GM18508 (cell line): Measurements from ENCODE around the gene TMEM130.
"Not testable (repeated sequence)": the region's sequence is repeated elsewhere in the genome, so short reads cannot be mapped to it uniquely, and the experiment has no call there.

Experiments
- ATAC-seq: cut with Tn5 transposase; IDR thresholded peaks from one replicate; pipeline ENCODE4 v1.9.1; 2021; ENCODE audit warnings: moderate number of reproducible peaks; ENCODE audit not compliant: insufficient read depth, unreplicated experiment

TMEM130 gene

DNA sequence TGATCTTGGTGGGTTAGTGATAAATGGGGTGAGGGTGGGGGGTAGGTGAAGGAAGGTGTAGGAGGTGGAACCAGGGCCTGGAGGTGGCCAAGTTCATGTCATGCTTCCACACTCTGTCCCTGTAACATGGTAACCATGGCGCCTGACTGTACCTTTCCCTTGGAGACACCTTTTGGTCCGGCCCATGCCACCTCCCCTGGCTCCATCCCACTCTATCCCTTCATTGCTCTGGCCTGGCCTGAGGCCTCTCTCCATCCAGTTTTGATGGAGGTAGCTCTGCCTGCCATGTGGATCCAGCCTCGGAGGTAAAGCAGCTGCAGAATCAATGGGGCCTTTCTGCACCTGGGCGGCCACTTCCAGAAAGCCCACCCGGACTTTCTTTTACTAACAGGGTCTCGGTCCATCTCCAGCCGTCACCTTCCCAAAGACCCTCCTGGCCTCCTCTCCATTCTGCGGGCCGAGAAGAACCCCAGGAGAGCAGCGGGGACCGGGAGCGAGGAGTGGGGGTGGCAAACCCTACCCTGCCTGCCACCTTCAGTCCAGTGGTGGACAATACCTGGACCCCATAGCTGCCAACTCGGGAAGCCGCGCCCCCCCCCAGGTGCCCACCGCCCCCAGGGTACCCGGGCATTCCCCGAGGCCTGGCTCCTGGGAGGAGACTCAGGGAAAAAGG lies 8.0 kb upstream of the TMEM130 start:
- no peak for ATAC-seq

DNA sequence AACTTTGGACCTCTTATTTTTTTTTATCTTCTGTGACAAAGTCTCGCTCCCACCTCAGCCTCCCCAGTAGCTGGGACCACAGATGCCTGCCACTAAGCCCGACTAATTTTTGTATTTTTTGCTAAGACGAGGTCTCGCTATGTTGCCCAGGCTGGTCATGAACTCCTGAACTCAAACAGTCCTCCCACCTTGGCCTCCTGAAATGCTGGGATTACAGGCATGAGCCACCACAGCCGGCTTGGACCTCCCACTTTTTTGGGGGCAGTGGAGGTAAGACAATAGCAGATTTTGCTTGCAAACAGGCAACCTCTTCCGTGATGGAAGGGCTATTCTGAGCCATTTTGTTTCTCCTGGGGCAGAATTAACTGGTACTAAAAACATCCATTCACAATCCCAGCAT lies 7.3 kb upstream of the TMEM130 start:
- no peak for ATAC-seq

DNA sequence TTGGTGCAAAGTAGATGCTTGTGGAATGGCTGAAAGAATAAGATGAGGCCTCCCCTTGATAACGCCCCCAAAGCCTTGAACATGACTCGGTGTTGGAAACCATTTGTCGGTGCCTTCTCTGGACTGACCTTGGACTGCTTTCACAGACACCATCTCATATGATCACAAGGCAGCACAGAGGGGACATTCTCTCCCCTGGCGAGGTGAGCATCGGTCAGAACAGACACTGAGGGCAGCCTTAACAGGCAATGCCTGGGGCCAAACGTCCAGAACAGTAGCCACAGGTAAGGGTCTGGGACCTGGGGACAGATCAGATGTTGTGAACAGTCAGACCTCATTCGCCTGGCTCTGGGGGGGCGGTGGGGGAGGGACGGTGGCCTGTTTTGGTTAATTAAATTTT lies 5.7 kb upstream of the TMEM130 start:
- no peak for ATAC-seq

DNA sequence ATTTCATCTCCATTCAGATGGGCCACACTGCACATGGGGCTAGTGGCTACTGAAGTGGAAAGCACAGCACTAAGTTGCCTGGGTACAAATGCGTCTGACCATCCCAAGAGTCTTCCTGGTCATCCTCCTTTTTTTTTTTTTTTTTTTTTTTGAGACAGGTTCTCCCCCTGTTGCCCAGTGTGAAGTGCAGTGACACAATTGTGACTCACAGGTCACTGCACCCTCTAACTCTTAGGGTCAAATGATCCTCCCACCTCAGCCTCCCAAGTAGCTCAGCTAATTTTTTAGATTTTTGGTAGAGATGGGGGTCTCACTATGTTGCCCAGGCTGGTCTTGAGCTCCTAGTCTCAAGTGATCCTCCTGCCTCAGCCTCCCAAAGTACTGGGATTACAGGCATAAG lies 5.1 kb upstream of the TMEM130 start:
- no peak for ATAC-seq

DNA sequence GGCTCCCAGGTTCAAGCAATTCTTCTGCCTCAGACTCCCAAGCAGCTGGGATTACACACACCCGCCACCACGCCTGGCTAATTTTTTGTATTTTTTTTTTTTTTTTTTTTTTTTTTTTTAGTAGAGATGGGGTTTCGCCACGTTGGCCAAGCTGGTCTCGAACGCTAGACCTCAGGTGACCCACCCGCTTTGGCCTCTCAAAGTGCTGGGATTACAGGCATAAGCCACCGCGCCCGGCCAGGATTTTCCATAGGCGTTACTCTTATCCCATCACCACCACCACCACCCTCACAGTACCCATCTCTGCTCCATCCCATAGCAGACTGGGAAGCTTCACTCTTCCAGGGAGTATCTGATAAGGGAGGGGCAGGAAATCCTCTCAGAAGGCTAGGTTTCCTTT lies 3.8 kb upstream of the TMEM130 start:
- ATAC-seq: not testable (repeated sequence)

DNA sequence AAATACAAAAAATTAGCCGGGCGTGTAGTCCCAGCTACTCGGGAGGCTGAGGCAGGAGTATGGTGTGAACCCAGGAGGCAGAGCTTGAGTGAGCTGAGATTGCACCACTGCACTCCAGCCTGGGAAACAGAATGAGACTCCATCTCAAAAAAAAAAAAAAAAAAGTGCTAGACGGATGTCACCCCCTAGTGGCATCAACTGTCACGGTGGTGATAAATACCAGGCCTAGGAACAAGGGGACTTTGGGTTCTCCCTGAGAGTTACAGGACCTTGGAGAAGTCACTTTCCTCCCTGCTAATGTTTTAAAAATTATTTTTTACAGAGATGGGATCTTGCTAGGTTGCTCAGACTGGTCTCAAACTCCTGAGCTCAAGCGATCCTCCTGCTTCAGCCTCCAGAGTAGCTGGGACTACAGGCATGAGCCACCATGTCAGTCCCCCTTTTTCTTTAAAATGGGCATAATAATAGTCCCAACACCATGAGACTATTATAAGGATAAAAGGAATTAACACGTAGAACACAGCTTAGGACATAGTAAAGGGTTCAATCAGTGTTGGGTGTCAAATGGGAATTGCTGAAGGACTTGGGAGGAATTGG lies 2.6 kb upstream of the TMEM130 start:
- ATAC-seq: no peak

DNA sequence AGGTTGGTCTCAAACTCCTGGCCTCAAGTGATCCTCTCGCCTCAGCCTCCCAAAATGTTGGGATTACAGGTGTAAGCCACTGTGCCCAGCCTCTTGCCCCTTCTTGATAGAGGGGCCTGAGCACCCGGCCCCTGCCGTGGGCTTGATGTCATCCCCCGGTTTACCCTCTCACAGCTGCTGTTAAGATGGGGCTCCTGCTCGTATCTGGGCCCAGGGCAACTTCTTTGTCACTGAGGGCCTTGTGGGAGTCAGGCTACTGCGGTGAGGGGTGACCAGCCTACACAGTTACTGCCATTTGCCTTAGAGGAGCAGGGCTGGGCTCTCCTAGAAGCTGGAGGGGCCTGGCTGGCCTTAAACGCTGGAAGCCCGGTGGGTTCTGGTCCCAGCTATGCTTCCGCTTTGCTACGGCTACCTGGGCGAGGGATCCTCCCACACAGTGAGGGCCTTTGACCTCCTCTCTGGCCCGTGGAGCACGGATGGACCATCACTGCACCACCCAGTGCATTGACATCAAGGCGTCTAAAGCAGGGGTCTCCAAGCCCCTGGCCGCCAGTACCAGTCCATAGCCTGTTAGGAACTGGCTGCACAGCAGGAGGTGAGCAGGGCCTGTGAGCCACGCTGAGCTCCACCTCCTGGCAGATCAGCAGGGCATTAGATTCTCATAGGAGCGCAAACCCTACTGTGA lies 1.1 kb upstream of the TMEM130 start:
- no peak for ATAC-seq

DNA sequence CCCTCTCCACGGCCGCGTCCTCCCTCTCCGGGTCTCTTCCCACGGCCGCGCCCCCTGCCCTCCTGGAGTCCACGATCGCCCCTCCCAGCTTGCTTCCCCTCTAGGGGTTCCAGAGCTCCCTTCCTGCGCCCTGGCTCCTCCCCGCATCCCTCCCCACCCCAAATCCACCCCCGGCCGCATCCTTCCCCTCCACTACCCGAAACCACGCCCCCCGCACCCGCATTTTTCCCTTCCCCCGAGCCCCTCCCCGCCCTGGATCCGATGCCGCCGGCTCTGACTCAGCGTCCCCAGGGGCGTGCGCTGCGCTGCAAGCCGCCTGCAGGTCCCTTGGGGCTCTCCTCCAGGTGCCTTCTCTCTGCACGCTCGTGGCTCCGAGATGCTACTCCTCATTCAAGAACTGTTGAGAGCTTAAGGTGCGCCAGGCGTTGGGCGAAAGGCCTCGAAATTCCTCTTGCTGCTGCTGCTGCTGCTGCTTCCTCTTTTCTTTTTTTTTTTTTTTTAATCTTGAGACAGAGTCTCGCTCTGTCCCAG lies 372 bp upstream of the TMEM130 start:
- ATAC-seq: no peak

DNA sequence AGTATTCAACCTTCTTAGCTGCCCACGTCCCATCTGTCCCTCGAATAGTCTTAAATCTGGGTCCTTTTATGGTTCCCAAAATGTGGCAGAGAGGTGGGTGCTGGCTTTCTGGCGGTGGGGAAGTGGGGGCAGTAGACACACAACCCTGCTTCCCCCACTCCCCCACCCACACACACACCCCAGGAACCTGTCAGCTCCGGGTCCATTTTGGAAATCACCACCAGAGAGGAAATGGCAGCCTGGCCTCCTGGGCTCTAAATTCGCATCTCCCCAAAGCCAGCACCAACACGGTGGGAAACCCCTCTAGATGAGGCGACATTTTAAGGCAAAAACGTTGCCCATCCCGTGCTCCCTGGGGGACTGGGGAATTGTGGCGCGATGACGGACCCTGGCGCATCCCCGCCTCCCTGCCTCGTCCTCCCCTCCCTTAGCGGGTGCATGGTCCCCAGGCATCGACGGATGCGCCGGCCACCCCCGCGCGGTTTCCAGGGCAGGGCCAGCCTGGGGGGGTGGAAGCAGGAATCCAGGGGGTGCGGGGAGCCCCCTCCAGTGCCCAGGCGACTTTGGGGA lies 702 bp downstream of the TMEM130 start:
- ATAC-seq: no peak

DNA sequence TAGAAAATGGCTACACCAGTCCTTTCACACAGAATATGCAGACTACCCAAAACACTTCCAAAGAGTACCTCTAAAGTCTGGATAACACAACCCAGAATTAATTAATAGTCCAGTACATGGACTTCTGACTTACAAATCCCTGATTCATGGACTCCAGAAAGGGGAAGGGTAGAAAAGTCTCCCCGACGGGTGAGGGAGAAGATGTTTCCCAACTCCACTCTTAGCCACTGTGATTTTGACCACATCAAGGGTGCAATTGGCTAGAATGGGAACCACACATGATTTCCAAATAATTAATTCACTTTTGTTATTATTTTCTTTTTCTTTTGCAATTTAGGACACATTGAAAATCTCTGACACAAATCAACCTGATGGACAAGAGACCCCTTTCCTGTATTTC lies 1.4 kb downstream of the TMEM130 start:
- ATAC-seq: no peak

DNA sequence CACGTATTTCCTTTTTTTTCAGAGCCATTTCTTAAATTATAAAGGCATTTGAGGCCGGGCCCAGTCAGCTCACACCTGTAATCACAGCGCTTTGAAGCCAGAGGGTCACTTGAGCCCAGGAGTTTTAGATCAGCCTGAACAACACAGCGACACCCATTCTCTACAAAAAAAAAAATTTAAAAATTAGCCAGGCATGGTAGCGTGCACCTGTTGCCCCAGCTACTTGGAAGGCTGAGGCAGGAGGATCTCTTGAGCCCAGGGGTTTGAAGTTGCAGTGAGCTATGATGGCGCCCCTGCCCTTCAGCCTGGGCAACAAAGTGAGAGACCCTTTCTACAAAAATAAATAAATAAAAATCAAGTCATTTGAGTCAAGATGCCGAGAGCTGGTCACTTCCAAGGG lies 3.0 kb downstream of the TMEM130 start:
- ATAC-seq: no peak

DNA sequence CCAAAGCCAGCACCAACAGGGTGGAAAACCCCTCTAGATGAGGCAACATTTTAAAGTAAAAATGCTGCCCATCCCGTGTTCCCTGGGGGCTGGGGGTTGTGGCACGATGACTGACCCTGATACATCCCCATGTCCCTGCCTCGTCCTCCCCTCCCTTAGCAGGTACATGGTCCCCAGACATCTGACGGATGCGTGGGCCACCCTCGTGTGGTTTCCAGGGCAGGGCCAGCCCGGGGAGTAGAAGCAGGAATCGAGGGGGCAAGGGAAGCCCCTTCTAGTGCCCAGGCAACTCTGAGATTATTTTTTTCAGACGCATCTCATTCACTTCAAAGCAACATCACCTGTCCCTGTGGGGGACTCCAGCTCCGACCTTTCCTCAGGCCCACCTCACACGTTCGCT lies 3.5 kb downstream of the TMEM130 start:
- no peak for ATAC-seq

DNA sequence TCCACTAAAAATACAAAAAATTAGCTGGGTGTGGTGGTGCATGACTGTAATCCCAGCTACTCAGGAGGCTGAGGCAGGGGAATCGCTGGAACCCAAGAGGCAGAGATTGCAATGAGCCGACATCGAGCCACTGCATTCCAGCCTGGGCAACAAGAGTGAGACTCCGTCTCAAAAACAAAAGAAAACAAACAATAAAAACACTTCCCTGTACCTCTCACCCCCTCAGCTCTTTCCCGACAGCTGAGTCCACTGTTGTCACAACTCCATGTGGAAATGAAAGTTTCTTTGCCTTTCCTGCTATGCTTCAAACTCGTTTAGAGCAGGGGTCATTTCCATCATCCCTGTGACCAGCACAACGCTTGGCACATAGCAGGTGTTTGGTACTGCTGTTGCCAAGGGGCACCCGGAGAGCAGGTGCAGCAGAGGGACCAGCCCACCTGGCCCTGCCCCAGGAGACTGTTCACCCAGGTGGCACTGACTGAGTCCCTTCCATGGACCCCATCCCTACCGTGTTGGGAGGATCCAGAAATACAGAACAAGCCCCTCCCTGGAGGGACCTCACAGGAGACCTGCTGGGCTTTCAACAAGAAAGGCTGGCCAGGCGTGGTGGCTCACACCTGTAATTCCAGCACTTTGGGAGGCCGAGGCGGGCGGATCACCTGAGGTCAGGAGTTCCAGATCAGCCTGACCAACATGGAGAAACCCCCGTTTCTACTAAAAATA lies 4.9 kb downstream of the TMEM130 start:
- ATAC-seq: no peak

DNA sequence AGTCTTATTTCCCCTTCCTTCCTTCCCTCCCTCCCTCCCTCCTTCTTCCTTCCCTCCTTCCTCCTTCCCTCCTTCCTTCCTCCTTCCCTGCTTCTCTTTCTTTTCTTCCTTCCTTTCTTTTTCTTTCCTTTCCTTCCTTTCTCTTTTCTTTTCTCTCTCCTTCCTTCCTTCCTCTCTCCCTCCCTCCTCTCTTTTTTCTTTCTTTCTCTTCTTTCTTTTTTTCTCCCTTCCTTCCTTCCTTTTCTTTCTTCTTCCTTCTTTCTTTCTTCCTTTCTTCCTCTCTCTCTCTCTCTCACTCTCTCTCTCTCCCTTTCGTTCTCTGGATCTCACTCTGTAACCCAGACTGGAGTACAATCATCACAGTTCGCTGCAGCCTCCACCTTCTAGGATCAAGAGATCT lies 6.2 kb downstream of the TMEM130 start:
- ATAC-seq: no peak

DNA sequence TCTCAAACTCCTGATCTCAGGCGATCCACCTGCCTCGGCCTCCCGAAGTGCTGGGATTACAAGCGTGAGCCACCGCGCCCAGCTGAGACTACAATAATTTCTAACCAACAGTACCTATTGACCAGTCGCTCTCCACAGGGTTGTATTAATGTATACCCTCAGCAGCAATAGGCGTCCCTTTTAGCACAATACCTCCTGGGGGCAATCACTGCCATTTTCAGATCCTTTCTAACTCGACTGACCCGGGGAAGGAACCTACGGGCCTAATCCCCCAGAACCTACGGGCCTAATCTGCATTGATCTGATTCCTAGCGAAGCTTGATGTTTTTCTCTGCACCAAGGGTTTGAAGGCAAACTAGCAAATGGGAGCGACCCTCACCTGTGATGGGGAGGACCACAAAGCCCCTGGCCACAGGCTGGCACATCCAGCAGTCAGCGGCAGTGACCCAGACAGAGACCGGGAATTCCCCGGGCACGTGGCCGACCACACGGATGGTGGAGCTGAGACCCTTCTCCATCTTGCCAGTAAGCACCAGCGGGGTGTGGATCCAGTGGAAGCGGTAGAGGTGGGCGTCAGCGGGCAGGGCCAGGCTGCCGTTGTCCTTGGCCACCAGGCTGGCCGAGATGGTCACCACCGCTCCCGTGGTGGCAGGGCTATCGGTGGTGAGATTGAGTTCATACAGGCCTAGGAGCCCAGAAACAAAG lies 6.9 kb downstream of the TMEM130 start:
- no peak for ATAC-seq

DNA sequence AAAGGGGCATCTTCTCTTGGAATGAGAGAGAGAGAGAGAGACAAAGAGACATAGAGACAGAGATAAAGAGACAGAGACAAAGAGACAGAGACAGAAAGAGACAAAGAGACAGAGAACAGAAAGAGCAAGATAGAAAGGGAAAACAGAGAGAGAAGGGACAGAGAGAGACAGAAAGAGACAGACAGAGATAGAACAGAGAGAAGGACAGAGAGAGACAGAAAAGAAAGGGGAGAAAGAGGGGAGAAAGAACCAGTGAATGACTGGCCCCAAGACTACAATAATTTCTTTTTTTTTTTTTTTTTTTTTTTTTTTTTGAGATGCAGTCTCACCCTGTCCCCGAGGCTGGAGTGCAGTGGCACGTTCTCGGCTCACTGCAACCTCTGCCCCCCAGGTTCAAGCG lies 7.6 kb downstream of the TMEM130 start:
- no peak for ATAC-seq

DNA sequence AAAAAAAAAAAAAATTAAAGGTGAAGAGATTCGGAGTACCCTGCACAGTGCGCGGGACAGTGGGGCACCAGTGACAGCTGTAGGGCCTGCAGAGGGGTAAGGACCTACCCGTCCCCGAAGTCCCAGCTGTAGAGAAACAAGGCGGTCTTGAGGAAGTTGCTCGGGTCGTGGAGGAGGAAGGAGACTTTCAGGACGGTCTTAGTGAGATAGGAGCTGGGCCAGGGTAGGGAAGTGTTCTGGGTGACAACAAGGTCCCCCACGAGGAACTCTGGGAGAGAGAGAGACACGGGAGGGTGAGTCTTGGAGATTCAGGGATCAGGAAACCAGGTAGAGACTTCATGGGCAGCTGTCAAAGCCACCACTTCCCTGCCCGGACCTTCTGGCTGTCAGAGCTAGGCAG lies 9.7 kb downstream of the TMEM130 start:
- no peak for ATAC-seq

DNA sequence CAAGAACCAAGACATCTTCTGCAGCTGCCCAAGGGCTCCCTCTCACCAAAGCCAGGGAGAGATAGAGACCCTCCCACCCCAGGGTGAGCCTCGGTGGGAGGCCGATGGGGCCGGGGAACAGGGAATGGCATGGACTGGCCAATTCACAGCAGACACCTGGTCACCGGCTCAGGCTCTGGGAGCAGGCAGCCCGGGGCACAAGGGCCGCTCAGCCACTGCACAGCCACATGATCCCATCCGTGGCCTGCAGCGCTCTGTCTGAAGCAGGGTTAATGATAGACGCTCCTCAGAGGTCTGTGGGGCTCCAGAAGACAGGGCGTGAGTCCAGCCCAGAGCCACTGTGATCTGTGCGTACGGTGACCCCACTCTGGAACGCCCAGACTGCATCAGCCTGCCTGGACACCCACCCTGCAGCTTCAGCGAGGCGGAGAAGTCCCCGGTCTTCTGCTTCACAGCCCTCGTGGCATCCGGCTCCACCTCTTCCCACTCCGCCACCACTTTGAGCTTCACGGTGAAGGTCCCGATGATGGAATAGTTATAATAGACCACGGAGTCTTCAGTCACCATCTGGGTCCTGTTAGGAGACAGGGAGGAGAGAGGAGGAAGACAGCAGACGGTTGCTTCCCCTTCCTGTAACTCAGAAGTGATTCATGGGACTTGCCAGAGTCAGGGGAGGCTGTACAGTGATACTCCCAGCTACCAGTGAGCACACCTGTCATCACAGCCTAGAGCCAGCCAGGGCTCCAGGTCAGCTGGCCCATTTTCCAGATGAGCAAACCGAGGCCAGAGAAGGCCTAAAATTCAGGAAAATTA lies 14.0 kb downstream of the TMEM130 start:
- ATAC-seq: no peak

DNA sequence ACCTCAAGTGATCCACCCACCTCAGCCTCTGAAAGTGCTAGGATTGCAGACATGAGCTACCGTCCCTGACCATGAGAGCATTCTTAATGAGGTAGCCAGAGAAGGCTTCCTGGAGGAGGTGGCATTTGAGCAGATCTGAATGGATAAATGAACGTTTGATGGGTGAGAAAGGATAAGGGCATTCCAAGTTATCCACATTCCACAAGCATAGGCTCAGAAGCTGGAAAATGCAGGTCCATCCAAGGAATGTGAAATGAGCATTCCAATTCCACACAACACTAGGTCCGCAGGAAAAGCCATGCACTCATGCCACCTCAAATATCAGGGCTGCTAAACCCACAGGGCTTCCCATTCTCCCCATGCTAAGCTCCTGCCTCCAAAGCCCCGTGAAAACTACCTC lies 17.0 kb downstream of the TMEM130 start:
- no peak for ATAC-seq
